A673 (cell line): ENCODE data around the gene INSYN1. TPM values are rescaled to one million over a fixed set of nuclear protein-coding genes. Genes with fewer than 3 reads are reported as not detected.

Experiments used
- BruUV-seq: library from RNA; stranded (reverse); fragments of 400-500 nt; replicated peaks from 2 replicates; lab custom pipeline; 2021; lab: Mats Ljungman, UMichigan
- CTCF ChIA-PET: fragments of 300-600 bp; sonication (Branson Sonifier 250); formaldehyde crosslinking; loops from one replicate; lab custom pipeline; 2022; ENCODE audit warnings: antibody characterized with exemption; lab: Charles Lee
- POLR2A ChIA-PET: fragments of 300-600 bp; sonication (Branson Sonifier 250); formaldehyde crosslinking; loops from one replicate; lab custom pipeline; 2022; ENCODE audit warnings: antibody characterized with exemption; ENCODE audit not compliant: low non-redundant PET; lab: Charles Lee
- DNase-seq: peaks from one replicate; pipeline ENCODE4 v3.0.0-alpha.2; 2015; ENCODE audit warnings: low spot score
- H3K27ac ChIP-seq: fragments of 200-600 bp; sonication (generic); 2 replicates; pipeline ENCODE4 v1.5.1; 2016; ENCODE audit warnings: mixed run types, low read depth, mild to moderate bottlenecking, mixed read lengths, antibody characterized with exemption, low read length; ENCODE audit not compliant: poor library complexity, severe bottlenecking
- H3K27me3 ChIP-seq: fragments of 200-600 bp; sonication (generic); replicated peaks from 2 replicates; pipeline ENCODE4 v1.6.1; 2017; ENCODE audit warnings: mixed run types, low read depth, mild to moderate bottlenecking, mixed read lengths, antibody characterized with exemption, low read length; ENCODE audit not compliant: insufficient read depth, poor library complexity
- H3K36me3 ChIP-seq: fragments of 200-600 bp; sonication (generic); 2 replicates; pipeline ENCODE4 v1.6.1; 2016; ENCODE audit warnings: mixed run types, mild to moderate bottlenecking, mixed read lengths, antibody characterized with exemption, low read length; ENCODE audit not compliant: insufficient read depth, poor library complexity, severe bottlenecking
- H3K4me1 ChIP-seq: fragments of 200-600 bp; sonication (generic); 2 replicates; pipeline ENCODE4 v1.6.1; 2017; ENCODE audit warnings: mixed run types, mild to moderate bottlenecking, mixed read lengths, antibody characterized with exemption, low read length; ENCODE audit not compliant: insufficient read depth, poor library complexity, severe bottlenecking
- H3K4me3 ChIP-seq: fragments of 200-600 bp; sonication (generic); 2 replicates; pipeline ENCODE4 v1.5.1; 2016; ENCODE audit warnings: low read depth, mixed run types, mild to moderate bottlenecking, mixed read lengths, low read length; ENCODE audit not compliant: poor library complexity, severe bottlenecking
- H3K9me3 ChIP-seq: fragments of 200-600 bp; sonication (generic); 2 replicates; pipeline ENCODE4 v1.6.1; 2016; ENCODE audit warnings: mixed run types, low read depth, mild to moderate bottlenecking, mixed read lengths, antibody characterized with exemption, low read length; ENCODE audit not compliant: poor library complexity, severe bottlenecking
- CTCF ChIP-seq: fragments of 300-800, 200-600 bp; sonication (generic); conservative IDR thresholded peaks from 2 replicates; pipeline ENCODE4 v1.5.1; 2017; ENCODE audit warnings: low read depth, mild to moderate bottlenecking, antibody characterized with exemption, low read length, moderate library complexity, mixed read lengths
- EZH2 ChIP-seq: fragments of 200-600 bp; sonication (generic); IDR thresholded peaks from 2 replicates; pipeline ENCODE4 v1.6.1; 2017; ENCODE audit warnings: borderline replicate concordance, low read depth, mild to moderate bottlenecking, mixed read lengths, antibody characterized with exemption, low read length; ENCODE audit not compliant: poor library complexity, severe bottlenecking
- intact Hi-C: fragments of 100-400 bp; cut with micrococcal nuclease; formaldehyde crosslinking; loops from one replicate; pipeline ENCODE4 v1.10.0; 2022; ENCODE audit not compliant: unreplicated experiment
- total RNA-seq: library from RNA; stranded (reverse); gene quantifications from 2 replicates; pipeline ENCODE4 v1.2.3, GENCODE V29; 2021

Gene INSYN1
- total RNA-seq, 1 experiment from 2014 or later: 0.54 TPM

GRCh38 chr15:73749533-73749932 is 3.6 kb downstream of the INSYN1 start:
- POLR2A ChIA-PET: no interaction called here
- H3K4me3 ChIP-seq: no peak overlapping the region
- BruUV-seq: no TSS peak
- H3K27ac ChIP-seq: no peak overlapping the region
- no peaks in the 10 kb centered on the region for H3K36me3 ChIP-seq
- H3K9me3 ChIP-seq: no peaks in the 10 kb centered on the region
- TF ChIP-seq CTCF (no peak), EZH2 (no peak)
- H3K27me3 ChIP-seq: peaks cover 9% of the 10 kb centered on the region
- H3K4me1 ChIP-seq: no peaks in the 10 kb centered on the region
- CTCF ChIA-PET: no interaction called here
- intact Hi-C loops: no loop called here
- DNase-seq: no peak

- POLR2A ChIA-PET: no interaction called here
- CTCF ChIA-PET: no interaction called here
- peaks cover 9% of the 10 kb centered on the region for H3K27me3 ChIP-seq
Measured at GRCh38 chr15:73748730-73749129, 4.4 kb downstream of the INSYN1 start.

DNA sequence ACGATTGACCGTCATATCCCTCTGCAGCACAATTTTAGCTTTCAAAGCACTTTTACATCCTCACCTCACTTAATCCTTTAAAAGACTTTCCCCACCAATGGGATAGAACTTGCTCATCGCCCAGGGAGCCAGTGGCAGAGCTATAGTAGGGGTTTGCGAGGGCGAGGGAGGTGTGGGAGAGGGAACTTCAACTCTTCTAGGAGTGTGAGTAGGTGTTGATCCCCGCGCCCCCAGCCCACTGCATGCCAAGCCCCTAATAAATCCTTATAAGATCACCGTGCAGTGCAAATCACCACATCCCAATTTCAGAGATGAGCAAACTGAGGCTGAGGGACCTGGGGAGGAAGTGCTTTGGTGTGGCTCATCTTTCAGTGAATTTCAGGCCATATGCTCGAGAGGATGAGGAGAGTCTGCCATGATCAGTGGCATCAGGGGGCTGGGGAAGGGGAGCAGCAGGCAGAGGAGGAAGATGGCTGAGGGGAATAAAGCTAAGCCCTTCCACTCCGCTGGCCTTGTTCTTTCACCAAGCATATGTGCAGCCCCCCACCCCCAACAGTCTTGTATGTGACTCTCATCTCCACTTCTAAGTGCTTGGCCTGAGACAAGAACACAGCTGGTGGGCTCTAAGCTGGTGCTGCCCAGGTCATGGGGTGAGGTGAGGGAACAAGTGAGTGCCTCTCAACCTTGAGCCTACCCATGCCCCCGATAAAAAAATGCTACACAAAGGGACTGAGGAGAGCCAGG is 5.1 kb downstream of the INSYN1 start:
- intact Hi-C loops: no loop called here
- H3K4me1 ChIP-seq: no peaks in the 10 kb centered on the region
- CTCF ChIA-PET: no interaction called here
- no peak overlapping the region for H3K27ac ChIP-seq
- peaks cover 9% of the 10 kb centered on the region for H3K27me3 ChIP-seq
- TF ChIP-seq CTCF: no peak
- no peak for TF ChIP-seq EZH2
- POLR2A ChIA-PET: no interaction called here
- H3K9me3 ChIP-seq: no peaks in the 10 kb centered on the region
- DNase-seq: no peak
- H3K4me3 ChIP-seq: no peak overlapping the region
- BruUV-seq: no TSS peak
- H3K36me3 ChIP-seq: no peaks in the 10 kb centered on the region

More at GRCh38 chr15:73748730-73749129, 4.4 kb downstream of the INSYN1 start:
- no peaks in the 10 kb centered on the region for H3K36me3 ChIP-seq
- no peak for TF ChIP-seq EZH2
- no peak for TF ChIP-seq CTCF
- no peak for DNase-seq
- H3K4me1 ChIP-seq: no peaks in the 10 kb centered on the region
- H3K4me3 ChIP-seq: no peak overlapping the region
- no peaks in the 10 kb centered on the region for H3K9me3 ChIP-seq
- intact Hi-C loops: no loop called here
- H3K27ac ChIP-seq: no peak overlapping the region
- no TSS peak for BruUV-seq
